G401.6 (cell line): ENCODE data around the gene GRID1.
"Not testable (repeated sequence)": the region's sequence is repeated elsewhere in the genome, so short reads cannot be mapped to it uniquely, and the experiment has no call there.

Experiments
- FAIRE-seq: peaks from 2 replicates; lab custom pipeline; 2012; peaks lifted over from hg19 to GRCh38; lab: Jason Lieb, UNC

The GRID1 gene

DNA sequence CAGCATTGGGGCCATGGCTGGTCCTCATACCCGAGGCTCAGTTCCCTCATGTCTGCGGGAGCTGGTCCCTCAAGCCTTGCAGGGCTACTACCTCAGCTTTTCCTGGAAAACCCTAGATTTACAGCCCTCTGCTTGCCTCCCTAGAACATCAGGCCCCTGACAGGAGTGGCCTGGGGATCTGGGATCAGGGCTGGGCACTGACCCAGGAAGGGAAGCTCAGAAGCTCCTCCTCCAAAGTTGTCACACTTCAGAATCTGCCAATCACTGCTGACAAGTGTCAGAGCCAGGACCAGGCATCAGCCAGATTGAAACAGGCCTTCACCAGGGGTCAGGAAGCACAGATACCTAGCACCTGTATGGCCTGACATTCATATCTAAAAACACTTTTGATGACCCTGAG, 115.2 kb downstream of the GRID1 start:
- no peak for FAIRE-seq

DNA sequence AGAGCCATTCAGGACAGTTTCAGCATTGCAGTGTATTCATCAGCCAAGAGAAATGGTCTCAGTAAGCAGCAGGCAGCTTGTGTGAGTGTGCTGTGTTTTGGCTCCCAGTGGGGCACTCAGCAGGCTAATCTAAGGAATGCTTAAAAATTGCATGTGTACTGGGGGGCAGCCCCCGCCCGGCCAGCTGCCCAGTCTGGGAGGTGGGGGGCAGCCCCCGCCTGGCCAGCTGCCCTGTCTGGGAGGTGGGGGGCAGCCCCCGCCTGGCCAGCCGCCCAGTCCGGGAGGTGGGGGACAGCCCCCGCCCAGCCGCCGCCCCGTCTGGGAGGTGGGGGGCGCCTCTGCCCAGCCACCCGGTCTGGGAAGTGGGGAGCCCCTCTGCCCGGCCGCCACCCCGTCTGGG, 116.2 kb downstream of the GRID1 start:
- no peak for FAIRE-seq

DNA sequence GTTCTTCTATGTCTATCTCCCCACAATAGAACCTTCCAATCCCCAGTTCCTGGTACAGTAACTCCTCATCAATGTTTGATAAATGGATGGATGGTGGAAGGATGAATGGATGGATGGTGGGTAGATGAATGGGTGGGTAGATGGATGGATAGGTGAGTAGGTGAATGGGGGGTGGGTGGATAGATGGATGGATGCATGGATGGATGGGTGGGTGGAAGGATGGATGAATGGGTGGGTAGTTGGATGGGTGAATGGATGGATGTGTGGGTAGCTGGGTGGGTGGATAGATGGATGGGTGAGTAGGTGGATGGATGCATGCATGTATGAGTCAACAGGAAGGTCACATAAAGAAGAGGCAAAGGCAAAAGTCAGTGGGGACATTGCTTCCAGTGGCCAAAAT, 116.8 kb downstream of the GRID1 start:
- FAIRE-seq, result no peak

DNA sequence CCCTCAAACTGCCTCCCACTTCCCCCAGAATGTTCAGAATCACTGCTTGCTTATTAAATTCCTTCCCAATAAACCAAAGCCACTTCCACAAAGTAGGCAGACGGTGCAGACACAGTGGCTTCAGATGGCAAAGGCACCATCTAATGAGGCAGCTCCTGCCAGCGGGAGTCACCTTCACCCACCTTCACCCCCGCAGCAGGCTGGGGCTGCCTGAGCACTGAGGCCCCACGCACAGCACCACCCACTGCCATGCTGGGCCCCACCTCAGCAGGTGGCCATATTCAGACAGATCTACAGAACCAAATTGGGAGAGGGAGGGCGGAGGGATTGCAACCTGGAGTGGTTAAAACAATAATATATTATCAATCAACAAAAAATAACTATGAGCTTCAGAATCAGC, 118.5 kb downstream of the GRID1 start:
- FAIRE-seq, result no peak

DNA sequence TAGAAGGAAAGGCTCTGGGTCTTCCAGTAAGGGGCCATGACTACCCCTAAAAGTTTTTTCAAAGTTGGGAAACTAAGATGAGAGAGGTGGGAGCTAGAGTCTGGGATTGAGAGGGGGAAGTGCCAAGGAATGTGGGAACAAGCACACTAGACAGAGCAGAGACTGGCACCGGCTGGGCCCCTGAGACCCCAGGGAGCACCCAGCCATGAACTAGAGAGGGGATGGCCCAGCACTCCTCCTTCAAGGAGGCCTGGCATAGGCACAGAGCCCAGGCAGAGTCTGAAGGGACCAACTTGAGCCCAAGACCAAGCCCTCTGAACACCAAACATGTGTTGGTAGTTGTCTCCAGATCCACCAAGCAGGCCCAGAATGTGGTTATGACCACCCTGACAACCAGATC, 119.0 kb downstream of the GRID1 start:
- no peak for FAIRE-seq

DNA sequence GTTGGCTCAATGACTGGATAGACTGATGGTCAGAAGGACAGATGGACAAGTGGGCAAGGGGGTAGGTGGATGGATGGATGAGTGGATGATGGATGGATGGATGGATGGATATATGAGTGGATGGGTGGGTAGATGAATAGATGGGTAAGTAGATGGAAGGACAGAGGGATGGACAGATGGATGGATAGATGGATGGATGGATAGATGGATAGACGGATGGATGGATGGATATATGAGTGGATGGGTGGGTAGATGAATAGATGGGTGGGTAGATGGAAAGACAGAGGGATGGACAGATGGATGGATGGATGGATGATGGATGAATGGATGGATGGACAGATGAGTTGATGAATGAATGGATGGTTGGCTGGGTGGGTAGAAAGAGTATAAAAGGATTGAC, 119.5 kb downstream of the GRID1 start:
- FAIRE-seq, result no peak

DNA sequence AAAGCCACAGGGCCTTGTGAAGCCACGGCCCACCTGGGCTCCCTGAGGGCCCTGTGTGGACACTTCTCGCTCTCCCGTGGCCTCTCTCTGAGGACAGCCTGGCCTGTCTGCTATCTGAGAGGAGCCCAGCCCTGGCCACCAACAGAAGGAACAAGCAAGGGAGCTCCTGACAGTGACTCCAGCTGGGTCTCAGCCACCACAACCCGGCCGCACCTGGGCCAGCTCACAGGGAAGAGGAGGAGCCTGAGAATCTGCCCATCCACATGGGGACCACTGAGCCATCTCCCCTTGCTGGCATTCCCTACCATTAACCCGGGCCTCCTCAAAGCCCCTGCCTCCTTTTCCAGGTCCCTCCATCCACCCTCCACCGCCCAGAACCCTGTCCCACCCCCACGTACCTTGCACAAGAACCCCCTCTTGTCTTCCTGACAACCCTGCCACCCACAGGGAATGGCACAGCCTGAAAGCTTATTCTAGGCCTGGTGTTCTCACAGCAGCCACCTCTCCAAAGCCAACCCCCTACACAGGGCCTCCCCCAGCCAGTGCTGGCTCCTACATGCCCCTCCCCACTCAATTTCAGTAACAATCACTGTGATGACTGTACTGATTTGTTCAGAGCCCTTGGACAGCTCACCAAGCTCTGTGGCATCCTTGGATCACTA, 120.2 kb downstream of the GRID1 start:
- no peak for FAIRE-seq

DNA sequence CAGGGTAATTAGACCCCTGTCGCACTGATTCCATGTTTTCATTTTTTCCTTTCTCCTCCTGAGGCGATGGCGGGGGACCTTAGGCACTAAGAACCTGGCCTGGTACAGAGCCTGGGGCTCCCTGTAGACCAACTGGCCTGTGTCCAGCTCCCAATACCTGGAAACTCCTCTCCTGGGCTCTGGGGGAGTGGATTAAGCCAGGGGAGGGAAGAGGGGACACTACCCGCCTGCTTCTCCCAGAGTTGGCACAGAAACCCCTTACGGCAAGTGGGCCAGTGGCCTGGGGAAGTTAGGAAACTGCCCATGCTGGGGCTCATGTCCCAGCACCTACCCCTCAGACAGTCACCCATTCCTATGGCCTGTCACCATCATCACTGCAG, 121.6 kb downstream of the GRID1 start:
- FAIRE-seq, result no peak

DNA sequence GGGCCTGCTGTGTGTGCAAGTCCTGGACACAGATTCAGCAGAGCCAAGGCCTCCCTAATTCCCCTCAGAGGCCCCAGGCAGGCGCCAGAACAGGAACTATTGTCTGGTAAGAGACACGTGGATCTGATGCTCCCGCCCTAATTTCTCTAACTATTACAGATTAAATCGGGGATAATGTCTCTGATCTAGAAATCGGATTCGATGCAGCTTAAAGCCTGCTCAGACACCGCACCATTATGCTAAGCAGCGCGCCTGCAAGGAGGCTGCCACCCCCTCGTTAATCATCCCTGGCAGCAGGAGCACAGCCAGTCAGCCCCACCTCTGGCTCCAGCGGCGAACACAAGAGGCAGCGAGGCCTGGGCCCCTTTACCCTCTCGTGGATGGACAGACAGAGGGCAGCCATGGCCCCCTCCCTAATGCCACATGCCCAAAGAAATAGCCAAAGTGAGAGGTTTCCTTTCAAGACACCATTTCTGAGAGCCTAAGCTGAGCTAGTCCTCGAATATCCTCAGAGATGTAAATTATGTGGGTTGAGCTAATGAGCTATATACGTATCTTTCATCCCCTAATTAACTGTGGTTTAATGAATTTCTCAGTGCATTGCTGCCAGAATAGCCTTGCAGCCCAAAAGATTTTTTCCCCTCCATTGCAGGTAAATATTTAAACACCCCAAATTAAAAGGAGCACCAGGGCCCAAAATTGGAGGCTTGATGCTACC, 122.1 kb downstream of the GRID1 start:
- FAIRE-seq, result no peak

DNA sequence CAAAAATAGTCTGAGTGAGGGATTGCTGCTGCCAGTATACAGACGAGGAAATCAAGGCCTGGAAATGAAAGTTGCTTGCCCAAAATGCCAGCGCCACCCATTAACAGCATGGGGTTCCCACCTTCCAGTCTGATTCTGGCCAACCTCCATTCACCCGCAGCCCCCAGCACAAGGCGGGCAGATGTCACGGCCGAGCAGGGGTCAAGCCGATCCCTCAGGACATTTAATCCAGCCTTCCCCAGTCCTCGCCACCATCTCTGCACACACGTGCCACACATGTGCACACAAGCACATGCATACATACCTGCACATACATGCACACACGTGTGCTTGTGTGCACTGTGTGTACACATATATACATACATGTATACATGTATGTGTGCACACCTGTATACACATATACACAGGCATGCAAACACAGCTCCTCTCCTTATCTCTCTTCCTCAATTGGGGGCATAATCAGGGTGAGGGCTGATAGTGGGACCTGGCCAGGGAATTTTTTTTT, 122.9 kb downstream of the GRID1 start:
- no peak for FAIRE-seq

DNA sequence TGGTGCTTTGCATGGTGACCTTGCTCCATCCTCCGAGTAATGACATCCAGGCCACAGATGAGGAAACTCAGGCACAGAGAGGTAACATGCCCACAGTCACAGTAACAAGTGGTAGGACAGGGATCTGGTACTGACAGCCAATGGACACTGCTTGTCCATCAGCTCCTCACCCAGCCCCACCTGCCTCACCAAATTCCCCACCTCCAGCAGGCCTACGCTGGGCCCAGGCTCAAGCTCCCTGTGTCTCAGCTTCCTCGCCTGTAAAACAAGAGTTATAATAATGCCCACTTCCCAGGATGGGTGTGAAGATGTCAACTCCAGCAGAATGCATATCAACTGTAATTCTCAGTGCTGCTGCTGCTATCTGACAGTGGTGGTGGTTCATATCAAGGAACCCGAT, 123.8 kb downstream of the GRID1 start:
- no peak for FAIRE-seq

DNA sequence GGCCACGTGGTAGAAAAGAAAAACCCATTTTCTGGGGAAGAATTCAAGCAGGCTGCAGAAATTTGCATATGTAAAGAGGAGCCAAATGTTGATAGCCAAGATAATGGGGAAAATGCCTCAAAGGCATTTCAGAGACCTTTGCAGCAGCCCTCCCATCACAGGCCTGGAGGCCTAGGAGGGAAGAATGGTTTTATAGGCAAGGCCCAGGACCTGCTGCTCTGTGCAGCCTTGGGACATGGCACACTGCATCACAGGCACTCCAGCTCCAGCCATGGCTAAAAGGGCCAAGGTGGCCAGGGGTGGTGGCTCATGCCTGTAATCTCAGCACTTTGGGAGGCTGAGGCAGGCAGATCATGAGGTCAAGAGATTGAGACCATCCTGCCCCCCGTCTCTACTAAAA, 128.5 kb downstream of the GRID1 start:
- not testable (repeated sequence) for FAIRE-seq

DNA sequence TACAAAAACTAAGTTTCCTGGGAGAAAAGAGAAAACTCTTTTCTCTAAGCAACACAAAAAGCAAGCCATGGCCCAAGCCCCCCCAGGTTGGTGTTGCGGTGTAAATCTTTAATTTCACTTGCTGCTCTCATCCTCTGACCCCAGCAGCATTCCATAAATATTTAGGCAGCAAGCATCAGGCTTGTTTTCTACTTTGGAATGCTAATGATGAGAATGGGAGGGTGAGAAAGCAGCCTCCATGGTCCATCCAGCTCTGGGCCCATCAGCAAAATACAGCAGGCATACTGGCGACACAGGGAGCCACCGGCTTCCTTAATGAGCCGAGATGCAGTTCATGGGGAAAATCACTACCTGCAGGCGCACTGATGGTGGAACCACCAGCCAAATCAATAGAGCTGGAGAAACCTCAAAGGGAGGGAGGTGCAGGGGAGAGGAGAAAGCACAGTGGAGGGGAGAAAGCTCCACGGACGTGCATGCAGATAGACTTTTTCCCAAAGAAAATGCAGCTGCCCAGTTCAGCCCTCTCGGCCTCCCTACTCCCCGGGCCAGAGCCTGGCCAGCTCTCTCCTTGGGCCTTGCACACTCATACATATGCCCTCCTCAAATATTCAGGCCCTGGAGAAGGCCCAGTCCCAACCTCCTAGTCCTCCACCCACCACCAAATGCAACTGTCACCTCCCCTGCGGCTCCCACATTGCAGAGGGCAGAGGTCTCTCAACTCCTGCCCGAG, 131.9 kb downstream of the GRID1 start:
- no peak for FAIRE-seq

DNA sequence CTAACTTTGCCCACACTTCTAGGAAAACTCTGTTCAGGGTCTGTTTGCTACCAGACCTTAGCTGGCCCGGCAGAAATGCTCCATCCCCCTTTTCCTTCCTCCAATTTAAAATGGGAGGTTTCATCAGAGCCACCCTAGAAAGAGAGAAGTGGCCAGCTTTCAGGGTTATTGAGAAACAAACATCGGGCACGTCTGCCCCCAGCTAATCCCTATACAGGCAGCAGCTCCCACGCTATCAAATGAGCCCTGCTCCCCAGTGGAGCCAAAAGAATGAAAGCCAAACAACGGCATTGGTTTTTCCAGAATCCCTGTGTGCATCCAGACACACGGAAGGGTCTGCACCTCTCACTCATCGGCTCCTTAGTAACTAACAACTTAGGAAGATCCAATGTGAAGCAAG, 132.5 kb downstream of the GRID1 start:
- no peak for FAIRE-seq

DNA sequence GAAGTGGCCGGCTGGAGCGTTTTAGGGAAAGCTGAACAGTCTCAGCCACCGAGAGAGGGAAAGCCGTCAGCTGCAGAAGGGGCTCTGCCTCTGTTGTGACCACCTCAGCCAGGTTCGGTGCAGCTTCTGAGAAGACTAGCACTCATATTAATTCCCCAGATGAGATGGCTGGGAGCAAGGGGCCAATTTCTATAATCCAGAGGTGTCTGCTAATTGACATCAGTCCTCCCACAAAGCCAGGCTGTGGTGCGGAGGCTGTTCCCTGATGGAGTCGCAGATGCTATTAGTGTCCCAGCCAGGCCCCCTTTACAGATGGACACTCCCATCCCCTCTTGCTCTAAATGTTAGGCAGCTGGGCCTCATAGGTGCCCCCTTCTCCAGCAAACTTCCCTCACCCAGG, 133.5 kb downstream of the GRID1 start:
- FAIRE-seq, result no peak

DNA sequence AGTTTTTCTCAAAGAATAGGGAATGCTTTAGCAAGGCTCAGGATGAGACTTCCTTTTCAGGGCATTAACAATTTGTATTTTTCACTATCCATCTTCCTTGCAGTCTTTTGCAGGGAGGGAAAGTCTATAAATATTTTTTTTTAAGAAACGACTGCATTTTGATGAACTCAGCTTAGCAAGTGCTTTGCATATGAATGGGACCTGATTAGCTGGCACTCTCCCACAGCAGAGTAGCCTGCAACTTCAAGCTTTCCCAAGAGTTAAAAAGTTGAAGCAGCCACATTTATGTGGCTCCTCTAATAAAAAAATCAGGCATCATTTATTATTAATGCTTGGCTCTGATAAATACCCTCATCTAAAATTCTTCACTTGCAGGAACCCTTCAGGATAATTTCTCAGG, 134.0 kb downstream of the GRID1 start:
- FAIRE-seq, result no peak

DNA sequence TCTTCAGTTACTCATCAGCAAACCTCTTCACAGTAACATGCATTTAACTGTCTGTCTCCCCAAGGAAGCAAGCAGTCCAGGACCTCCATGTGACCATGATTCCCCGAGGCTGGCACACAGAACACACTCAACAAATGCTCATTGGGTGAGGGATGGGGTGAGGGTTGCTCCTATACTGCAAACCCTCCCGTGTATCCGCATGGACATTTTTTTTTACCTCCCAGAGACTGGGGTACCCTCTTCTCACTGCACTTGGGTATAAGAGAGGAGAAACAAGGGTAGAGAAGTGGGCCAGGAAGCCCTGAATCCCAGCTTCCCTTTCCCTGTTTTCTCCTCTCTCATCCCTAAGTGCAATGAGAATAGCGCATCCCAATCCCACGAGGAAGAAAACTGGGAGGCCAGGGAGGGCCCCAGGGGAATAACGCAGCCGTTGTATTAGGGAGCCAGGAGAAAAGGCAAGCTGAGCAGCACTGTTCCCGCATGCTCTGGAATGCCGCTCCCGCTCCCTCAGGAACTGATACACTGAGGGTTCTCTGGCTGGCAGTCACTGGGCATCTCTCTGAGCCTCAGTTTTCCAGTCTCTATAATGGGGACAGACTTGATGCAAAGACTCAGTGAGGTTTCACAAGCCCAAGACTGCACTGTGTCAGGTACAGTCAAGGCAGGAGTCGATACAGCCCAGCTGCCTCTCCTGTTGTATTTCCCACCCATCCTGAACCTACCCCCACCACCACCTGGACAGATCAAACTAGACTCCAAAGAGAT, 134.6 kb downstream of the GRID1 start:
- FAIRE-seq, result no peak

DNA sequence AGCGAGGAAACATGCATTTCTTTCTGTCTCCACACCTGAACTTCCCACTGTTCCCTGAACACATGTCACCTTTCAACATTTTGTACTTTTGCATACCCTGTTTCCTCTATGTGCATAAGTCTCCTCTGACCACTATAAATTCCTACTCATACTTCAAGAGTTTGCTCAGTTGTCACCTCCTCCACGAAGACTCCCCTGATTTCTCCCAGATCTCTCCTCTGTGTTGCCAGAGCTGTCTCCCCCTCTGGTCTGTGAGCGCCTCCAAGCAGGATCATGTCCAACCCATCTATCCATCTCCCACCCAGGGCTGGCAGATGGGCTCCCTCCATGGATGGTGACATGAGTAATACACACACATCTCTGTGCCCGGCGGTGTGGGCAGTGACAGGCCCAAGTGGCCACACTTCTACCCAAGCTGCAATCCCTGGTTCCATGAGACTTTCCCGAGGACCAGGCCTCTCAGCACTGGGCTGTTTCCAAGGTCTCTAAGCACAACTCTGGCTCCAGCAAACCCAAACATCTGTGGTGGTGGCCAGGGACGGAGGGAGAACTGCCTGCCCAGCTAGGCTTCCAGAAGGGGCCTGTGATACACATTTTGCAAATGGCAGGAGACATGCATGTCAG, 135.9 kb downstream of the GRID1 start:
- no peak for FAIRE-seq

DNA sequence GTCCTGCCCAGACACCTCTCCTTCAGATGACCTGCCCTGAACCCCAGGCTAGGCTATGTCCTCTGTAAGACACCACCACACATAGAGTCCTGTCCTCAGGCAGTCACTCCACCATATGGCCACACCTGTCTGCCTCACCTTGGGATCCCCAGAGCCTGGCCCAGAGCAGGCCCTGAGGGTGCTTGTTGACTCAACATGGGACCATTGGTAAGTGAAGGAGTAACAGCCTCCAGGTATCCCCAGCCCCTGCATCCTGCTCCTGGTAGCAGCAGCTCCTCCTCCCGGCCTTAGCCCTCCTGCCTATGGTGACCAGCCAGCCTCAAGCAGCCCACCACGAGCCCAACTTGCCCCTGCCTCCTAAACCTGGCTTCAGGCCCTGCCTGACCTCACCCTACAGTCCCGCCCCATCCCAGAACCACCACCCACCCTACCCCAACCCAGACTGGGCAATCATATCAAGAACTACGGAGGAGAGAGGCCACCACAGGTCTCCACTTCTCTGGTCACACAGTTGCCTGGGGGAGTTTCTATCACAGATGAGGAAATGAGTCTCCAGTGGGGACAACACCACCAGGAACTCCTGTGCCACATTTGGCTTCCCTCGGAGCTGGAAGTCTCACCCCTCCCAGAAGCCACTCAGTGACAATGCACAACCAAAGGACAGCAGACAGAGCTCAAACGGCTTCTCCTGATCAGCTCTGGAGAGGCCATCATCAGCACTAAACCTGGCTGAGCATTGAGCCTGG, 136.6 kb downstream of the GRID1 start:
- no peak for FAIRE-seq

DNA sequence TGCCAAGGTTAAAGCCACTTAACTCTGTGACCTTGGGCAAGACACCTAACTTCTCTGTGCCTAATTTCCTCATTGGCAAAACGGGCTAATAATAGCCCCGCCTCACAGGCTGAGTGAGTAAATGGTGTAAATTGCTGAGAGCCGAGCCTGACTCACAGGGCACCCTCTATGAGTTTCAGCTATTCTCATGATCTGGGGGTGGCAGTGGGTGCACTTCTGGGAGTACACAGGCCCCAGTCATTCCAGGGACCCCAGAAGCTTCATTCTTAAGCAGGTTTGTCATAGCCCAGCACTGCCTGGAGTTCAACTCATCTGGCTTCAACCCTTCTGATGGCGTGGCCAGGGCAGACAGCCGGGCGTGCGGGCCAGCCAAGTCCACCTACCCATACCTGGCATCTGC, 137.2 kb downstream of the GRID1 start:
- FAIRE-seq, result no peak

DNA sequence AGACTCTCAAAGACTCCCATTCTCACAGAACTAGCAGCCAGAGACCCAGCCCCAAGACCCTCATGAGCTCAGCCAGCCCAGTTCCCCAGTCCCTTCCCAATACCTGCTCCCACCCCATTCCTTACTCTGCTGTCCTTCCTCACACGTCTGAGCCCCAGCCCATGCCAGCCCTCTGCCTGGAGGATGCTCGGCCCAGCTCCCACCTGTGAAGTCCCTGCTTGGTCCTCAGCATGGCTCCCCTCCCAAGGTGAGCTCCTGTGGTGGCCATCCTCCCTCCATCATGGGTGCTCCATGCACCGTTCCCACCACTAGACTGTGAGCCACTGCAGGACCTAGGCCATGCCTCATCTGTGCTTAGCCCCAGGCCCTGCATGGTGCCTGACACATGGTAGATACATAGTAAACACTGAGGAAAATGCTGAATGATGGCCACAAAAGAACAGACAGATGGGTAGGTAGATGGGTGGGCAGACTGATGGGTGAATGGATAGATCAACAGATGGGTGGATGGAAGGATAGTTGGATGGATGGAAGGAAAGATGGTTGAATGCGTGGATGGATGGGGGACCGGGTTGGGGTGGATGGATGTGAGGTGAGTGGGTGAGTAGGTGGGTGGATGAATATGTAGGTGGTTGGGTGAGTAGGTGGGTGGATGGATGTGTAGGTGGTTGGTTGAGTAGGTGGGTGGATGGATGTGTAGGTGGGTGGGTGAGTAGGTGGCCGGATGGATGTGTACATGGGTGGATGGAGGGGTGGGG, 138.9 kb downstream of the GRID1 start:
- no peak for FAIRE-seq
